Kidney capillary endothelial cell (primary cell): ENCODE results near the gene CHMP4A.
"Not testable (repeated sequence)": the region's sequence is repeated elsewhere in the genome, so short reads cannot be mapped to it uniquely, and the experiment has no call there.

Experiments used
- DNase-seq: peaks from one replicate; pipeline ENCODE4 v3.0.0-alpha.2; 2018; ENCODE audit warnings: low spot score

Gene CHMP4A

DNA sequence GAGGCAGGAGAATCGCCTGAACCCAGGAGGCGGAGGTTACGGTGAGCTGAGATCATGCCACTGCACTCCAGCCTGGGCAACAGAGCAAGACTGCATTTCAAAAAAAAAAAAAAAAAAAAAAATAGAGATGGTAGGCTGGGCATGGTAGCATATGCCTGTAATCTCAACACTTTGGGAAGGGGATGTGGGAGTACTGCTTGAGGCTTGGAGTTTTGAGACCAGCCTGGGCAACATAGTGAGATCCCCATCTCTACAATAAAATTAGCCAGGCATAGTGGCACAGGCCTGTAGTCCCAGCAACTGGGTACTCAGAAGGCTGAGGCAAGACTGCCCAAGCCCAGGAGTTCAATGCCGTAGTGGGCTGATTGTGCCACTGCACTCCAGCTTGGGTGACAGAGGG, 9.7 kb upstream of the CHMP4A start:
- not testable (repeated sequence) for DNase-seq

- no peak for DNase-seq
Observed at GRCh38 chr14:24219521-24219920, 6.2 kb upstream of the CHMP4A start.

DNA sequence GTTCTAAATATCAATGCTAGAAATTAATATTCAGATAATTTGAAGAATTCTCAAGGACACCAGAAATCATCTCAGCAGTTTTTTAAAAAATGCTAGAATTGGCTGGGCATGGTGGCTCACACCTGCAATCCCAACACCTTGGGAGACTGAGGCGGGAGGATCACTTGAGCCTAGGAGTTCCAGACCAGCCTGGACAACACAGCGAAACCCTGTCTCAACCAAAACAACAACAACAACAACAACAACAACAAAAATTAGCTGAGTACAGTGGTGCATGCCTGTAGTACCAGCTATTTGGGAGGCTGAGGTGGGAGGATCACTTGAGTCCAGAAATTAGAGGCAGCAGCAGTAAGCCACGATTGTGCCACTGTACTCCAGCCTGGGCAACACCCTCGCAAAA, 5.8 kb upstream of the CHMP4A start:
- no peak for DNase-seq

DNA sequence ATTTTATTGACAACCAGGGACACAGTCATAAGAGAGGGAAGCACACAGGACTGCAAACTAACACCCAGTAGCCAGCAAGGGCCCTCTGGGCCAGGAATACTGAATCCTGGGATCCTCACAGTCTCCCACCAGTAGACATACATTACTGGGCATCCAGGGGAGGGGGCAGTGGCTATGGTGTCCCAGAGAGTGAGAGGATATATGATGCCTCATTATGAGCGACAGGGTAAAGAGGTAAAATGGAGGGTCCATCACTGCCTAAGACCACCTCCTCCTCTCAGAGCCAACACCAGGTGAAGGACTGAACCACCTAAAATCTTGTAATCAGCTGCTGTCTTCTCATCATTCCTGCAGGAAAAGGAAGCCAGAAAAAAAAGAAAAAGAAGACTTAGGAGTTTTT, 3.6 kb upstream of the CHMP4A start:
- not testable (repeated sequence) for DNase-seq

- no peak for DNase-seq
Observed at GRCh38 chr14:24216345-24216699, 3.0 kb upstream of the CHMP4A start.

DNA sequence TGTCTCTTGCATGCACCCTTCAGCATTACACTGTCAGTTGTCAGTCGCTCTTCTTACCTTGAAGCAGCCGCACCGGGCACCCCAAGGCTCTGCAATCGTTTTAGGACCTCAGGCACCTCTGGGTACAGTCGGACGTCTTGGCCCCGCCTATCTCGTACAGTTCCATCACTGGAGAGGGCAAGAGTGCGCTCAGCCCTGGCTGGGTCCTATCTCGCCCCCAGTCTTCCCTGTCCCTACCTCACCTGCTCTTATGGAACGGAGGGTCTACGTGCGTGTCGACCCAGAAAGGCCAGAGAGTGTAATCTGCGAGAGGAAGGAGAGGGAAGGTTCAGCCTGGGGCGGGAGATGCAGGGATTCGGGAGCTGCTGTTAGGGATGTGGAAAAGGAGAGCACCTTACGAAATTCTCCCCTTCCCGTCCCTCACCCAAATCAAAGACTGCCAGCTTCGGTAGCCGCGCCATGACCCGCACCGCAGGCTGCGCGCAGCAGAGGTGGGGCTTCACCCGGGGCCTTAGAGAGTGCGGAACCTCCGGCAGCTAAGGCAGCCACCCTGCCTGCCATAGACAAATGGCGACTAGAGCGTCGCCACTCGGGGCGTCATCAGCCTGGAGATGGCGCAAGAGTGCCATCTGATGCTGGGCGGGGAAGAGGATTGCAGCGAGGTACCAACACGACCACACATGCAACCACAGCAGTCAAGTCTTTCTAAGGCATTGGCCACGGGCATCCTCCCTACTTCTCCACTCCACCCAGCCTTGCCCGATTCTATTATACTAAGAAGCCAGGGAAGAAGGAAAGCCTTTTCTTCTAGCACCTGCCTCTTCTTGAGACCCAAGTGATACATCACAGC, 2.4 kb upstream of the CHMP4A start, which contains the start of gene MDP1:
Gene MDP1 (minus strand): TSS at position 572 of the 850 bp plus-strand sequence. CDS start 111 bp downstream, at position 461.
- peak; percentile 84 for DNase-seq

DNA sequence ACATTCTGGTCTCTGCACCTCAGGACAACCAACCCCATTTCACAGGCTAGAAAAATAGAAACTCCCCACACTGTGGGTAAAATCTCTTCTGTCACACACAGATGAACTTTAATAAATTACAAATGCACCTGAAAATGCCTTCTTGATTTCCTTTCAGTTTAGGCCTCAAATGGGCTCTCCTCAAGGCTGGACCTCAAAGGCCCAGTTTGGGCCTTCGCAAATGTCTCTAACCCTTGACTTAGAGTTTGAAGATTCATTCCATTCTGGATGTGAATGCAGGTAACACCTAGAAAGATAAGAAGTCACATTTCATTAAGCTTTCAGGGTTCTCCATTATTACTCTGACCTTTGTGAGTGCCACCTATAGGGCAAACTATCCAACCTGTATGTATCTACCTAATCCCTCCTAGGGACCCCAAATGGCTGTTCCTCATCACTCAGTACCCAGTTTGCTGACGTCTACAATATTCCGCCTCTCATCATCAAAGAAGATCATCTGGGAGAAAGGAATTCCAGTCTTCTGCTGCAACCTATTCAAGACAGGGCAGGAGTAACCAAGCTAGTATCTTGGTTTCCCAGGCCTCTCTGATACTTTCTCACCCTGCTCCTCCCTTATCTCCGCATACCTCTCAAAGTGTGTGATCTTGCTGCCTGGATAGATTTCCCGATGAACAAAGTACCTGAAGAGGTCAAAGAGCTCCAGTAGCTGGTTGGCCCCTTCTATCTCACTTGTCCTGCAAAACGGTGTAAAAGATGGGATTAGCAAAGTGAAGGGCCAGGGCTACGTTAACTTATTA, 776 bp upstream of the CHMP4A start:
- DNase-seq, result no peak

GRCh38 chr14:24211311-24211710, 2.0 kb downstream of the CHMP4A start:
- DNase-seq, result no peak

- DNase-seq, result no peak
Observed at GRCh38 chr14:24207625-24208024, 5.7 kb downstream of the CHMP4A start.

DNA sequence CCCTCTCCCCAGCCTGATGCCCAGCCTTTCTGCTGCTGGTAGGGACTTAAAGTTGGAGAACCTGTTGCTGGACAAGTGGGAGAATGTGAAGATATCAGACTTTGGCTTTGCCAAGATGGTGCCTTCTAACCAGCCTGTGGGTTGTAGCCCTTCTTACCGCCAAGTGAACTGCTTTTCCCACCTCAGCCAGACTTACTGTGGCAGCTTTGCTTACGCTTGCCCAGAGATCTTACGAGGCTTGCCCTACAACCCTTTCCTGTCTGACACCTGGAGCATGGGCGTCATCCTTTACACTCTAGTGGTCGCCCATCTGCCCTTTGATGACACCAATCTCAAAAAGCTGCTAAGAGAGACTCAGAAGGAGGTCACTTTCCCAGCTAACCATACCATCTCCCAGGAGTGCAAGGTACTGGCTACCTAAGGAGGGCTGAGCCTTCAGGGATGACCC, 6.2 kb downstream of the CHMP4A start:
- no peak for DNase-seq

- DNase-seq, result no peak
Observed at GRCh38 chr14:24206260-24207103, 6.8 kb downstream of the CHMP4A start.

DNA sequence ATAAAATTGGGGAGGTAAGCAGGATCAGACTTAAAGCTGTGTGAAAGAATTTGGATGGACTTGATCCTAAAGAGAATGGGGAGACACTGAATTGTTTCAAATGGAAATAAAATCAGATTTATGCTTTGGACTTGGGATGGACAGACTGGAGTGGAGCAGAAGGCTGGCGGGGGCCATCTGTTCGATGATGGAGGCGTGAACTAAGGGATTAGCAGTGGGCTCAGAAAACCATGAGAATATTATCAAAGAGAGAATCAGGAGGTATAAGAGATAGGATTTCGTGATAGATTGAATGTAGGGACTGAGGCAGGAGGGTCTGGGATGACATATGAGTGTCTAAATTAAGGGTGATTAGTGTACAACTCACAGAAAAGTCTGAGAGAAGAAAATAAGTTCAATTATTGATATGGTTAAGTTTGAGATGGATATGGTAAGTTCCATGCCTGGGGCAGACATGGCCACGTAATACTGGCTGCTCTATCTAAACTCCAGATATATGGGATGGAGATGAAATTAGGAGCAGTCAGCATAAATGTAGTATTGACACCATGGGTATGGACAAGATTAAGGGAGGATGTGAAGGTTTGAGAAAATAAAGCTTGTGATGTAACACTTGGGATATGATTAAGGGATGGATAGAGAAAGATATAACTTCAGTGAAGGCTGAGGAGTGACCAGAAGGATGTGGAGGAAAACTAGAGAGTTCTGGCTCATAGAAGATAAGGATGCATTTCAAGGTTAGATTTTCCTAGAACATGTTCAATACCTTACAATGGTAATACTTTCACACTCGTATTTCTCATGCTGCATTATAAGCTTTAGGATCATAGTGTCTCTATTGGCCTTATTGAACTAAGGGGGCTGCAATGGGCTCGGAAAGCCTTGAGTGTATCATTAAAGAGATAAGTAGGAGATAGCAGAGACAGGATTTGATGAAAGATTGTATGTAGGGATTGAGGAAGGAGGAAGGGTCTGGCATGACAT, 8.8 kb downstream of the CHMP4A start:
- DNase-seq, result no peak

- not testable (repeated sequence) for DNase-seq
Observed at GRCh38 chr14:24203249-24203886, 9.9 kb downstream of the CHMP4A start.

GRCh38 chr14:24202538-24202937, 10.8 kb downstream of the CHMP4A start:
- DNase-seq, result not testable (repeated sequence)

DNA sequence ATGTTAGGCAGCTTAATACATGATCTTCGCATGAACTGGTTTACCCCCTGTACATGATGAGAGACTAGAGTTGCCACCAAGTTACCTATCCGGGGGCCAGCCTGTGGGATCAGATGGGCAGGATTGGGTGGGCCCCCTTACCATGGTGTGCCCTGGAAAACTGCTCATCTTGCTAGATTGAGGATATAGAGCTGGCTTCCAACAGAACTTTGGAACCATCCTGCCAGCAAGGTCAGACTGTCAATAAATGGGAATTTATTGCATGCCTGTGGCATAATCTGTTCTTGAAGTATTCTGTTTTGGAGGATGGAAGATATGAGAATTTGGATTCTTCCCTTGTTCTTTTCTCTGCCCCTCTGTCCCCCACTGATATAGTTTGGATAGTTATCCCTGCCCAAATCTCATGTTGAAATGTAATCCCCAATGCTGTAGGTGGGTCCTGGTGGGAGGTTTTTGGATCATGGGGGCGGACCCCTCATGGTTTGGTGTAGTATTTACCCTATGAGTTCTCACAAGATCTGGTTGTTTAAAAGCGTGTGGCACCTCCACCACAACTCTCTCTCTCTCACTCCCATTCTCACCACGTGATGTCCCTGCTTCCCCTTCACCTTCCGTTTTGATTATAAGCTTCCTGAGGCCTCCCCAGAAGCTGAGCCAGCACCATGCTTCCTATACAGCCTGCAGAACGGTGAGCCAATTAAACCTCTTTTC, 14.3 kb downstream of the CHMP4A start:
- DNase-seq, result no peak

- no peak for DNase-seq
Observed at GRCh38 chr14:24197056-24197450, 16.2 kb downstream of the CHMP4A start.

DNA sequence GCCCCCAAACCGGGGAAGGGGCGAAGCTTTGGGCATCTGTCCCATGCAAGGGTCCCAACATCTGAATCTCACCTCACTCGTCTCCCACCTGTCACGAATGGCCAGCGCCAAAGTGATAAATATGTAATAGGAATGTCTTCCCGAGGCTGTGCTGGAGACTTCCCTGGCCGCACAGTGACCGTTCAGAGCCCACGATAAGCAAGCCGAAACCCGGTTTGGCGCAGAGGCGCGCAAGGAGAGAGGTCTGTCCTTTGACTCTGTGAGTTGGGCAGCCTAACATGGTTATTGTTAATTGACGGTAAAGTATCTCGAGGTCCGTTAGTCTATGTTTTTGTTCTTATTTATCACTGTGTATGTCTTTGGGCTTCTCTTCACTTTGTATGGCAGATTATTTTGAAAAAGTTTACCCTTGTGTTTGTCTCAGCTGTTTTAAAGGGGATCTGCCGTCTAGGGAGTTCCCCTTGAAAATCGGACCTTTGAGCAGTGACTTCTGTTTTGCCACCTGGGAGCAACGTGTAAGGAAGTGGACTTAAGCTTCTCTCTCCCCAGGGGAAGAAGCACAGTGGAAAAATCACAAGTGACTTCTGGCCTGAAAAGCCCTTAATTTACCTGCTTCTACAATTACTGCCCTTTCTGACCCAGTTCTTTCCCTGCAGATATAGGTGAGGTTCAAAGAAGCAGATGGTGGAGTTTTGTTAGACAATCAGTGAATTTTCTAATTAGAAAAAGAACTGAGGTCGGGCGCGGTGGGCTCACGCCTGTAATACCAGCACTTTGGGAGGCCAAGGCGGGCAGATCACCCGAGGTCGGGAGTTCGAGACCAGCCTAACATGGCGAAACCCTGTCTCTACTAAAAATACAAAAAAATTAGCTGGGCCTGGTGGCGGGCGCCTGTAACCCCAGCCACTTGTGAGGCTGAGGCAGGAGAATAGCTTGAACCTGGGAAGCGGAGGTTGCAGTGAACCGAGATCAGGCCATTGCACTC, 16.9 kb downstream of the CHMP4A start:
- DNase-seq, result no peak
